CD4-positive, alpha-beta T cell (primary cell): ENCODE data around the gene COL15A1. TPM values are rescaled to one million over a fixed set of nuclear protein-coding genes. Genes with fewer than 3 reads are reported as not detected.

Experiments used
- ATAC-seq: fragments of 200-7000 bp; cut with Tn5 transposase; one replicate; pipeline ENCODE4 v1.10.0; 2022; ENCODE audit warnings: mild to moderate bottlenecking; ENCODE audit not compliant: poor library complexity
- CTCF ChIA-PET: fragments of 350-600 bp; sonication (Branson Sonifier 250); formaldehyde crosslinking; loops from one replicate; lab custom pipeline; 2021; ENCODE audit warnings: antibody characterized with exemption, inconsistent platforms; lab: Charles Lee
- POLR2A ChIA-PET: fragments of 350-600 bp; sonication (Branson Sonifier 250); formaldehyde crosslinking; loops from one replicate; lab custom pipeline; 2021; ENCODE audit warnings: antibody characterized with exemption, inconsistent platforms; lab: Charles Lee
- DNase-seq, 14 experiments: peaks; one replicate each; pipeline ENCODE4 v3.0.0-alpha.2; 2013 to 2020; ENCODE audit warnings: mixed read lengths in 2 of 14
- H3K27ac ChIP-seq, 2 donors: one replicate each; pipeline versions ENCODE4 v1.5.1 to v1.7.0; 2013; ENCODE audit warnings: low read length in 2 of 2, low read depth in 1 of 2, mild to moderate bottlenecking in 1 of 2
- H3K27me3 ChIP-seq, 2 experiments: 1 replicate in 1 of 2; 2 replicates in 1 of 2; pipeline versions ENCODE4 v1.6.1 to v1.7.0; 2013; ENCODE audit warnings: low read length in 2 of 2, control low read depth in 1 of 2, mild to moderate bottlenecking in 1 of 2, moderate library complexity in 1 of 2; ENCODE audit not compliant: insufficient read depth in 2 of 2, control insufficient read depth in 1 of 2
- H3K36me3 ChIP-seq: one replicate; pipeline ENCODE4 v1.6.1; 2013; ENCODE audit warnings: low read length, control low read depth; ENCODE audit not compliant: insufficient read depth
- H3K4me1 ChIP-seq: one replicate; pipeline ENCODE4 v1.6.1; 2013; ENCODE audit warnings: low read length, control low read depth; ENCODE audit not compliant: insufficient read depth
- H3K4me3 ChIP-seq: one replicate; pipeline ENCODE4 v1.5.1; 2013; ENCODE audit warnings: mild to moderate bottlenecking, low read length, moderate library complexity
- H3K9me3 ChIP-seq, 2 experiments: 1 replicate in 1 of 2; 2 replicates in 1 of 2; pipeline versions ENCODE4 v1.6.1 to v1.7.0; 2013; ENCODE audit warnings: low read length in 2 of 2, mild to moderate bottlenecking in 2 of 2, control low read depth in 1 of 2, moderate library complexity in 1 of 2; ENCODE audit not compliant: control insufficient read depth in 1 of 2, insufficient read depth in 1 of 2
- H3K27ac Mint-ChIP-seq: one replicate; pipeline ENCODE4 v1.8.0; 2020; ENCODE audit warnings: mixed read lengths
- H3K27me3 Mint-ChIP-seq: one replicate; pipeline ENCODE4 v1.8.0; 2021; ENCODE audit warnings: mixed read lengths
- H3K36me3 Mint-ChIP-seq: one replicate; pipeline ENCODE4 v1.8.0; 2021; ENCODE audit warnings: low read depth, mixed read lengths
- H3K4me1 Mint-ChIP-seq: one replicate; pipeline ENCODE4 v1.8.0; 2021; ENCODE audit warnings: low read depth, mixed read lengths
- H3K4me3 Mint-ChIP-seq: one replicate; pipeline ENCODE4 v1.8.0; 2020; ENCODE audit warnings: mild to moderate bottlenecking, mixed read lengths
- H3K9me3 Mint-ChIP-seq: one replicate; pipeline ENCODE4 v1.8.0; 2020; ENCODE audit warnings: mixed read lengths
- CTCF ChIP-seq: fragments of 200-600 bp; IDR thresholded peaks from one replicate; pipeline ENCODE4 v1.8.0; 2022; ENCODE audit warnings: antibody characterized with exemption, mild to moderate bottlenecking
- intact Hi-C, 2 experiments: fragments of 100-400 bp; cut with DNase I in 1 of 2; cut with micrococcal nuclease in 1 of 2; formaldehyde crosslinking; loops; one replicate each; pipeline versions ENCODE4 v1.15.1 to v1.9.0; 2023 to 2025; cut with DNase I, micrococcal nuclease
- total RNA-seq, 174 experiments: library from RNA in 2 of 174; stranded (reverse) in 2 of 174; gene quantifications; one replicate each; pipeline ENCODE4 v1.2.3 and lab custom pipeline; 2021 to 2026

COL15A1 gene
- total RNA-seq, 2 experiments from 2014 or later: not detected

- Histone ChIP-seq H3K4me1 (no peaks in the 10 kb centered on the region), H3K4me3 (no peak overlapping the region), H3K27me3 (no peaks in the 10 kb centered on the region), H3K9me3 (no peaks in the 10 kb centered on the region), H3K36me3 (no peaks in the 10 kb centered on the region), H3K27ac (no peak overlapping the region)
- intact Hi-C loops: no loop called here
- ChIA-PET CTCF (no interaction called here), POLR2A (no interaction called here)
- Mint-ChIP-seq H3K36me3 (no peaks in the 10 kb centered on the region), H3K9me3 (no peaks in the 10 kb centered on the region), H3K27me3 (no peaks in the 10 kb centered on the region), H3K4me1 (no peaks in the 10 kb centered on the region), H3K27ac (no peak overlapping the region), H3K4me3 (no peak overlapping the region)
- no peak for TF ChIP-seq CTCF
- DNase-seq: no peak
- no peak for ATAC-seq
These were observed 27.0 kb upstream of the COL15A1 start for GRCh38 chr9:98916660-98917059.

- H3K9me3 Mint-ChIP-seq: no peaks in the 10 kb centered on the region
- no peak overlapping the region for H3K4me3 ChIP-seq
- H3K9me3 ChIP-seq: no peaks in the 10 kb centered on the region
- H3K4me1 Mint-ChIP-seq: no peaks in the 10 kb centered on the region
- H3K36me3 ChIP-seq: no peaks in the 10 kb centered on the region
- DNase-seq (no peak), ATAC-seq (no peak)
- H3K4me3 Mint-ChIP-seq: no peak overlapping the region
- ChIA-PET CTCF (interaction anchor here (1.3 kb wide), 1 partner anchor 223 kb away, joined by 3 read pairs; no protein-coding TSS in a partner anchor), POLR2A (no interaction called here)
- intact Hi-C loops: no loop called here
- H3K36me3 Mint-ChIP-seq: no peaks in the 10 kb centered on the region
- H3K27ac Mint-ChIP-seq: no peak overlapping the region
- H3K27me3 ChIP-seq: no peaks in the 10 kb centered on the region
- H3K4me1 ChIP-seq: no peaks in the 10 kb centered on the region
- TF ChIP-seq CTCF: no peak
- H3K27me3 Mint-ChIP-seq: no peaks in the 10 kb centered on the region
- H3K27ac ChIP-seq: no peak overlapping the region
These were observed 25.8 kb upstream of the COL15A1 start for GRCh38 chr9:98917746-98918487.

GRCh38 chr9:98921732-98922131 lies 22.0 kb upstream of the COL15A1 start:
- POLR2A ChIA-PET: no interaction called here
- Mint-ChIP-seq H3K9me3 (no peaks in the 10 kb centered on the region), H3K27me3 (peaks cover 7% of the 10 kb centered on the region), H3K4me1 (no peaks in the 10 kb centered on the region), H3K27ac (no peak overlapping the region), H3K4me3 (no peak overlapping the region), H3K36me3 (no peaks in the 10 kb centered on the region)
- H3K27me3 ChIP-seq: no peaks in the 10 kb centered on the region
- H3K27ac ChIP-seq: no peak overlapping the region
- intact Hi-C loops: no loop called here
- no peak for TF ChIP-seq CTCF
- ATAC-seq: no peak
- no peaks in the 10 kb centered on the region for H3K4me1 ChIP-seq
- H3K9me3 ChIP-seq: no peaks in the 10 kb centered on the region
- no peak for DNase-seq
- CTCF ChIA-PET: no interaction called here
- H3K36me3 ChIP-seq: no peaks in the 10 kb centered on the region
- H3K4me3 ChIP-seq: no peak overlapping the region
